ENCODE results near the gene CNGB1. TPM values are rescaled to one million over a fixed set of nuclear protein-coding genes. Genes with fewer than 3 reads are reported as not detected.

Gene CNGB1
- total RNA-seq, 1 experiment from 2014 or later, result not detected

- Histone ChIP-seq H4K20me1 (ENCODE audit: insufficient read depth) (no peaks in the 10 kb centered on the region), H3K27ac (ENCODE audit: low read depth, low read length) (no peak overlapping the region), H3K79me2 (ENCODE audit: insufficient read depth, low read length) (no peaks in the 10 kb centered on the region), H3K27me3 (ENCODE audit: insufficient read depth, low read length) (no peaks in the 10 kb centered on the region), H3K9me3 (ENCODE audit: control insufficient read depth in 1 of 2, insufficient read depth in 1 of 2, low read depth in 1 of 2, low read length in 2 of 2) (no peaks in the 10 kb centered on the region), H3K9ac (ENCODE audit: low read length) (no peak overlapping the region), H2AFZ (ENCODE audit: low read depth, low read length, poor library complexity, severe bottlenecking) (no peak overlapping the region), H3K4me2 (ENCODE audit: low read length) (no peak overlapping the region), H3K4me1 (ENCODE audit: control insufficient read depth in 1 of 2, insufficient read depth in 2 of 2, low read length in 2 of 2) (peaks cover 0 to 11% of the 10 kb centered on the region in 2 experiments; a peak in 3 of 4 replicates), H3K4me3 (replicated peaks in 1 of 2; ENCODE audit: low read depth in 1 of 2, low read length in 2 of 2) (no peak overlapping the region), H3K36me3 (ENCODE audit: control insufficient read depth in 1 of 2, insufficient read depth in 2 of 2, low read length in 2 of 2) (no peaks in the 10 kb centered on the region), H3K9me2 (ENCODE audit: insufficient read depth) (no peaks in the 10 kb centered on the region)
- RAD21 ChIA-PET (ENCODE audit: low non-redundant PET in 1 of 2, low total read pairs in 2 of 2, uncharacterized antibody in 2 of 2, unreplicated experiment in 2 of 2), result no interaction called here
- TF ChIP-seq REST (IDR thresholded peaks at IDR 0.05; ENCODE audit: low read depth) (no peak), FOSL1 (IDR thresholded peaks at IDR 0.05; ENCODE audit: low read depth) (no peak), SIN3A (IDR thresholded peaks at IDR 0.05; ENCODE audit: low read depth) (no peak), CEBPB (IDR thresholded peaks at IDR 0.05; ENCODE audit: low read depth) (no peak), MAX (IDR thresholded peaks at IDR 0.05) (no peak), EGR1 (IDR thresholded peaks at IDR 0.05; ENCODE audit: low read depth) (no peak), YY1 (IDR thresholded peaks at IDR 0.05; ENCODE audit: extremely low read depth, insufficient replicate concordance, low read depth, low read length) (no peak), JUND (IDR thresholded peaks at IDR 0.05) (no peak)
- intact Hi-C loops (cut with micrococcal nuclease), result no loop called here
- POLR2A ChIA-PET, result no interaction called here
- DNase-seq (ENCODE audit: low read depth, low spot score) (no peak), ATAC-seq (no peak)
- no TSS peak for BruUV-seq (replicated peaks)
- CTCF ChIA-PET, result no interaction called here
Observed at GRCh38 chr16:57992084-57992483, 21.2 kb upstream of the CNGB1 start.

Measured in HCT116 (cell line).